GM12878 (cell line): ENCODE data around the gene RARA. TPM values are rescaled to one million over a fixed set of nuclear protein-coding genes. Genes with fewer than 3 reads are reported as not detected.

Experiments
- ATAC-seq: fragments of 200-7000 bp; cut with Tn5 transposase; 3 replicates; pipeline ENCODE4 v1.9.1; 2020; ENCODE audit warnings: mild to moderate bottlenecking, moderate library complexity
- BruUV-seq: library from RNA; stranded (reverse); fragments of 400-500 nt; replicated peaks from 2 replicates; lab custom pipeline; 2021; lab: Mats Ljungman, UMichigan
- CTCF ChIA-PET: fragments of 300-600 bp; sonication (Branson Sonifier 250); formaldehyde crosslinking; extraction: SDS; loops from one replicate; lab custom pipeline; 2021; ENCODE audit warnings: inconsistent platforms; lab: Yijun Ruan, JAX
- POLR2A ChIA-PET: fragments of 350-600 bp; formaldehyde crosslinking; extraction: SDS; loops from one replicate; lab custom pipeline; 2021; ENCODE audit warnings: inconsistent platforms; lab: Charles Lee
- RAD21 ChIA-PET: fragments of 300-600 bp; sonication (Branson Sonifier 250); formaldehyde crosslinking; loops from one replicate; lab custom pipeline; 2023; ENCODE audit warnings: antibody characterized with exemption; ENCODE audit not compliant: unreplicated experiment; lab: Charles Lee
- SMC1A ChIA-PET: fragments of 300-600 bp; sonication (Branson Sonifier 250); formaldehyde crosslinking; loops from one replicate; lab custom pipeline; 2023; ENCODE audit not compliant: unreplicated experiment, uncharacterized antibody; lab: Charles Lee
- DNase-seq: peaks from one replicate; pipeline ENCODE4 v3.0.0-alpha.2; 2011; ENCODE audit warnings: low read depth, low spot score
- FAIRE-seq: peaks from 3 replicates; lab custom pipeline; 2011; peaks lifted over from hg19 to GRCh38; lab: Jason Lieb, UNC
- H2AFZ ChIP-seq: 2 replicates; pipeline ENCODE4 v1.6.0; 2011; ENCODE audit warnings: low read depth, low read length, control low read depth; ENCODE audit not compliant: control insufficient read depth
- H3K27ac ChIP-seq: 2 replicates; pipeline ENCODE4 v1.5.1; 2011; ENCODE audit warnings: control low read depth; ENCODE audit not compliant: control insufficient read depth, insufficient read depth
- H3K27me3 ChIP-seq, 2 experiments: replicated peaks in 1 of 2; 2 replicates each; pipeline versions ENCODE4 v1.6.0 to v1.6.1; 2011; ENCODE audit warnings: low read length in 1 of 2; ENCODE audit not compliant: control insufficient read depth in 2 of 2, insufficient read depth in 2 of 2
- H3K36me3 ChIP-seq, 2 experiments: 2 replicates each; pipeline ENCODE4 v1.5.1; 2011; ENCODE audit warnings: low read length in 1 of 2; ENCODE audit not compliant: control insufficient read depth in 2 of 2, insufficient read depth in 2 of 2
- H3K4me1 ChIP-seq: 2 replicates; pipeline ENCODE4 v1.6.1; 2011; ENCODE audit warnings: mild to moderate bottlenecking, low read length, moderate library complexity, mixed read lengths; ENCODE audit not compliant: control insufficient read depth, insufficient read depth
- H3K4me2 ChIP-seq: 2 replicates; pipeline ENCODE4 v1.6.0; 2011; ENCODE audit warnings: control low read depth; ENCODE audit not compliant: control insufficient read depth, insufficient read depth
- H3K4me3 ChIP-seq: fragments of 200-600 bp; sonication (generic); 2 replicates; pipeline ENCODE4 v1.5.1; 2016
- H3K79me2 ChIP-seq: 2 replicates; pipeline ENCODE4 v1.6.0; 2011; ENCODE audit warnings: low read length; ENCODE audit not compliant: control insufficient read depth, insufficient read depth
- H3K9ac ChIP-seq: 2 replicates; pipeline ENCODE4 v1.8.0; 2011; ENCODE audit warnings: low read length, control low read depth, mixed read lengths; ENCODE audit not compliant: control insufficient read depth, insufficient read depth
- H3K9me3 ChIP-seq: replicated peaks from 3 replicates; pipeline ENCODE4 v1.5.1; 2011; ENCODE audit warnings: mild to moderate bottlenecking, low read length; ENCODE audit not compliant: control insufficient read depth, insufficient read depth
- H4K20me1 ChIP-seq: 2 replicates; pipeline ENCODE4 v1.6.0; 2011; ENCODE audit not compliant: control insufficient read depth, insufficient read depth
- ASH2L ChIP-seq: fragments of 300-600, 200-600 bp; sonication (generic); IDR thresholded peaks from 2 replicates; pipeline ENCODE4 v1.6.1; 2017; ENCODE audit warnings: low read depth, mild to moderate bottlenecking, borderline replicate concordance
- CEBPB ChIP-seq, 2 experiments: fragments of 150-350 bp in 1 of 2; IDR thresholded peaks; 2 replicates each; pipeline ENCODE4 v1.6.1; 2012 to 2014; ENCODE audit warnings: low read depth in 2 of 2, low read length in 2 of 2, borderline replicate concordance in 1 of 2, inconsistent platforms in 1 of 2
- DPF2 ChIP-seq: fragments of 450-650 bp; IDR thresholded peaks from 2 replicates; pipeline ENCODE4 v1.6.1; 2017; ENCODE audit warnings: mild to moderate bottlenecking
- MTA3 ChIP-seq: IDR thresholded peaks from 2 replicates; pipeline ENCODE4 v1.6.1; 2012; ENCODE audit warnings: low read length, inconsistent platforms, borderline replicate concordance
- RAD51 ChIP-seq: fragments of 450-650 bp; IDR thresholded peaks from 2 replicates; pipeline ENCODE4 v1.6.1; 2016; ENCODE audit warnings: moderate library complexity, mild to moderate bottlenecking, inconsistent platforms
- RFX5 ChIP-seq: IDR thresholded peaks from 2 replicates; pipeline ENCODE4 v1.6.1; 2011; ENCODE audit warnings: low read depth, low read length, improper control_type of control experiment
- SIN3A ChIP-seq: IDR thresholded peaks from 2 replicates; pipeline ENCODE4 v1.6.1; 2012; ENCODE audit warnings: low read depth, low read length, improper control_type of control experiment
- SIX5 ChIP-seq: IDR thresholded peaks from 2 replicates; pipeline ENCODE4 v1.6.1; 2011; ENCODE audit warnings: mild to moderate bottlenecking, low read depth, low read length, moderate library complexity; ENCODE audit not compliant: severe bottlenecking
- STAT1 ChIP-seq: fragments of 450-650 bp; conservative IDR thresholded peaks from 2 replicates; pipeline ENCODE4 v1.6.1; 2014; ENCODE audit warnings: antibody characterized with exemption, mild to moderate bottlenecking
- TCF3 ChIP-seq: IDR thresholded peaks from 2 replicates; pipeline ENCODE4 v1.6.1; 2012; ENCODE audit warnings: low read depth, mild to moderate bottlenecking, low read length, borderline replicate concordance; ENCODE audit not compliant: insufficient read depth
- YBX1 ChIP-seq: fragments of 450-650 bp; IDR thresholded peaks from 2 replicates; pipeline ENCODE4 v1.6.1; 2016; ENCODE audit warnings: antibody characterized with exemption
- ZSCAN29 ChIP-seq: fragments of 450-650 bp; IDR thresholded peaks from 2 replicates; pipeline ENCODE4 v1.6.1; 2017; ENCODE audit warnings: mild to moderate bottlenecking, moderate library complexity
- WGBS: methylation state at CpG from one replicate; pipeline ENCODE4 v1.1.6; 2016; ENCODE audit warnings: low lambda C conversion rate; ENCODE audit not compliant: insufficient replicate concordance, insufficient coverage; ENCODE audit errors: missing lambda C conversion rate; 5-methylcytosine and 5-hydroxymethylcytosine counted together
- in situ Hi-C: fragments of 300-500 bp; cut with MboI; formaldehyde crosslinking; loops from 9 replicates; pipeline ENCODE4 v1.14.3; 2018; ENCODE audit warnings: mixed read lengths
- intact Hi-C: fragments of 100-400 bp; cut with micrococcal nuclease; formaldehyde crosslinking; loops from one replicate; pipeline ENCODE4 v1.14.2; 2022; ENCODE audit not compliant: unreplicated experiment
- polyA plus RNA-seq, 11 experiments: library from polyadenylated mRNA; depleted of rRNA in 4 of 11; unstranded in 6 of 11; stranded (reverse) in 5 of 11; fragments of >200 nt; fragmentation: Nextera tagmentation in 4 of 11; fragmentation: Illumina TruSeq in 1 of 11; extraction: Ambion mirVana in 4 of 11; extraction: Trizol in 1 of 11; gene quantifications; 1 replicate in 1 of 11; 2 replicates in 10 of 11; pipeline versions ENCODE4 v1.2.1 to v1.2.3, GENCODE V29; 2011 to 2016; ENCODE audit warnings: inconsistent platforms in 2 of 11, missing spikeins in 2 of 11, low read depth in 1 of 11
- total RNA-seq, 4 experiments: library from RNA; depleted of rRNA in 3 of 4; stranded (reverse); fragments of >200 nt in 3 of 4; fragmentation: Illumina TruSeq in 1 of 4; extraction: Trizol in 1 of 4; gene quantifications; 2 replicates each; pipeline versions ENCODE4 v1.2.1 to v1.2.3, GENCODE V29; 2013 to 2021
- TF ChIP-seq, protein P1 (sequence below): fragments of 450-650 bp; formaldehyde crosslinking; IDR thresholded peaks from 2 replicates; pipeline ENCODE4 v1.4.0; 2022; ENCODE audit warnings: mild to moderate bottlenecking, moderate library complexity
- TF ChIP-seq, protein P2 (sequence below): IDR thresholded peaks from 2 replicates; pipeline ENCODE4 v1.6.1; 2012; ENCODE audit warnings: low read depth, low read length, improper control_type of control experiment
- TF ChIP-seq, protein P3 (sequence below): fragments of 450-650 bp; IDR thresholded peaks from 2 replicates; pipeline ENCODE4 v1.6.1; 2017; ENCODE audit warnings: mild to moderate bottlenecking, moderate library complexity

The RARA gene
- total and polyA plus RNA-seq, 10 of the 15 experiments (the other 5 are each of a cell fraction or from before 2014, with no cell fraction given): 0.13 to 33.6 (median 13.6) TPM

DNA sequence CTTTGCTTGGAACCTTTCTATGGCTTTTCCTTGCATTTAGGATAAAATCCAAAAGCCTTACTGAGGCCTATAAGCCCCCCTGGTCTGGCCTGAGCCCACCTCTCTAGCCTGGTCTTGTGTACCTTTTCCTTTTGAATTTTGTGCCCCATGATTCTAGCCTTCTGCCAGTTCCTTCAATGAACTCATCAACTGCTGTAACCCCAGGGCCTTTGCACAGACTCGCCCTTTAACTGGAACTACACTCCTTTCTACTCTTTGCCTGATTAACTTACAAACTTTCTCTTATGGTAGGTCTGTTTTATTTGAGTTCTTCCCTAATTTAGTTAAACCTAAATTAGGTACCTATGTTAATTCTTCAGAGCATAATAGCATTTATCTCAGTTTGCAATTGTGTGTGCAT is 31.3 kb downstream of the RARA start:
- CTCF ChIA-PET: interaction anchor here (0.7 to 1.4 kb wide), 6 partner anchors 14 to 227 kb away, joined by 3 to 15 read pairs (median 5); no protein-coding TSS in a partner anchor
- Histone ChIP-seq H3K27ac (no peak overlapping the region), H3K9ac (no peak overlapping the region), H2AFZ (no peak overlapping the region), H4K20me1 (no peaks in the 10 kb centered on the region; the same call in 1 of the 2 replicates), H3K27me3 (no peaks in the 10 kb centered on the region), H3K4me1 (peaks cover 50% of the 10 kb centered on the region), H3K4me3 (no peak overlapping the region), H3K36me3 (peaks cover 13 to 17% of the 10 kb centered on the region in 2 experiments), H3K4me2 (peak overlapping the region; percentile 53), H3K9me3 (no peaks in the 10 kb centered on the region), H3K79me2 (peaks cover 53% of the 10 kb centered on the region)
- POLR2A ChIA-PET: interaction anchor here (0.6 to 1.1 kb wide), 2 partner anchors 33 to 42 kb away, joined by 3 to 4 read pairs; no protein-coding TSS in a partner anchor
- SMC1A ChIA-PET: interaction anchor here (0.9 to 1.6 kb wide), 7 partner anchors 11 to 192 kb away, joined by 3 to 9 read pairs (median 4); no protein-coding TSS in a partner anchor
- RAD21 ChIA-PET: interaction anchor here (0.6 to 1.6 kb wide), 5 partner anchors 15 to 194 kb away, joined by 3 to 12 read pairs (median 5); no protein-coding TSS in a partner anchor
- intact Hi-C loops (no loop called here), in situ Hi-C loops (no loop called here)
- FAIRE-seq (no peak), ATAC-seq (no peak), DNase-seq (no peak)
- BruUV-seq: no TSS peak
- TF ChIP-seq, protein P1, sequence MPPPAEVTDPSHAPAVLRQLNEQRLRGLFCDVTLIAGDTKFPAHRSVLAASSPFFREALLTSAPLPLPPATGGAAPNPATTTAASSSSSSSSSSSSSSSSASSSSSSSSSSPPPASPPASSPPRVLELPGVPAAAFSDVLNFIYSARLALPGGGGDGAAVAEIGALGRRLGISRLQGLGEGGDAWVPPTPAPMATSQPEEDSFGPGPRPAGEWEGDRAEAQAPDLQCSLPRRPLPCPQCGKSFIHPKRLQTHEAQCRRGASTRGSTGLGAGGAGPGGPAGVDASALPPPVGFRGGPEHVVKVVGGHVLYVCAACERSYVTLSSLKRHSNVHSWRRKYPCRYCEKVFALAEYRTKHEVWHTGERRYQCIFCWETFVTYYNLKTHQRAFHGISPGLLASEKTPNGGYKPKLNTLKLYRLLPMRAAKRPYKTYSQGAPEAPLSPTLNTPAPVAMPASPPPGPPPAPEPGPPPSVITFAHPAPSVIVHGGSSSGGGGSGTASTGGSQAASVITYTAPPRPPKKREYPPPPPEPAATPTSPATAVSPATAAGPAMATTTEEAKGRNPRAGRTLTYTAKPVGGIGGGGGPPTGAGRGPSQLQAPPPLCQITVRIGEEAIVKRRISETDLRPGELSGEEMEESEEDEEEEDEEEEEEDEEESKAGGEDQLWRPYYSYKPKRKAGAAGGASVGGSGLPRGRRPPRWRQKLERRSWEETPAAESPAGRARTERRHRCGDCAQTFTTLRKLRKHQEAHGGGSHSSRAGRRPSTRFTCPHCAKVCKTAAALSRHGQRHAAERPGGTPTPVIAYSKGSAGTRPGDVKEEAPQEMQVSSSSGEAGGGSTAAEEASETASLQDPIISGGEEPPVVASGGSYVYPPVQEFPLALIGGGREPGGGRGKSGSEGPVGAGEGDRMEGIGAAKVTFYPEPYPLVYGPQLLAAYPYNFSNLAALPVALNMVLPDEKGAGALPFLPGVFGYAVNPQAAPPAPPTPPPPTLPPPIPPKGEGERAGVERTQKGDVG: no peak
- TF ChIP-seq STAT1: no peak
- no peak for TF ChIP-seq MTA3
- no peak for TF ChIP-seq DPF2
- no peak for TF ChIP-seq TCF3
- no peak for TF ChIP-seq SIN3A
- TF ChIP-seq, protein P2, sequence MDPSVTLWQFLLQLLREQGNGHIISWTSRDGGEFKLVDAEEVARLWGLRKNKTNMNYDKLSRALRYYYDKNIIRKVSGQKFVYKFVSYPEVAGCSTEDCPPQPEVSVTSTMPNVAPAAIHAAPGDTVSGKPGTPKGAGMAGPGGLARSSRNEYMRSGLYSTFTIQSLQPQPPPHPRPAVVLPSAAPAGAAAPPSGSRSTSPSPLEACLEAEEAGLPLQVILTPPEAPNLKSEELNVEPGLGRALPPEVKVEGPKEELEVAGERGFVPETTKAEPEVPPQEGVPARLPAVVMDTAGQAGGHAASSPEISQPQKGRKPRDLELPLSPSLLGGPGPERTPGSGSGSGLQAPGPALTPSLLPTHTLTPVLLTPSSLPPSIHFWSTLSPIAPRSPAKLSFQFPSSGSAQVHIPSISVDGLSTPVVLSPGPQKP: no peak
- TF ChIP-seq RAD51: no peak
- TF ChIP-seq ASH2L: no peak
- TF ChIP-seq, protein P3, sequence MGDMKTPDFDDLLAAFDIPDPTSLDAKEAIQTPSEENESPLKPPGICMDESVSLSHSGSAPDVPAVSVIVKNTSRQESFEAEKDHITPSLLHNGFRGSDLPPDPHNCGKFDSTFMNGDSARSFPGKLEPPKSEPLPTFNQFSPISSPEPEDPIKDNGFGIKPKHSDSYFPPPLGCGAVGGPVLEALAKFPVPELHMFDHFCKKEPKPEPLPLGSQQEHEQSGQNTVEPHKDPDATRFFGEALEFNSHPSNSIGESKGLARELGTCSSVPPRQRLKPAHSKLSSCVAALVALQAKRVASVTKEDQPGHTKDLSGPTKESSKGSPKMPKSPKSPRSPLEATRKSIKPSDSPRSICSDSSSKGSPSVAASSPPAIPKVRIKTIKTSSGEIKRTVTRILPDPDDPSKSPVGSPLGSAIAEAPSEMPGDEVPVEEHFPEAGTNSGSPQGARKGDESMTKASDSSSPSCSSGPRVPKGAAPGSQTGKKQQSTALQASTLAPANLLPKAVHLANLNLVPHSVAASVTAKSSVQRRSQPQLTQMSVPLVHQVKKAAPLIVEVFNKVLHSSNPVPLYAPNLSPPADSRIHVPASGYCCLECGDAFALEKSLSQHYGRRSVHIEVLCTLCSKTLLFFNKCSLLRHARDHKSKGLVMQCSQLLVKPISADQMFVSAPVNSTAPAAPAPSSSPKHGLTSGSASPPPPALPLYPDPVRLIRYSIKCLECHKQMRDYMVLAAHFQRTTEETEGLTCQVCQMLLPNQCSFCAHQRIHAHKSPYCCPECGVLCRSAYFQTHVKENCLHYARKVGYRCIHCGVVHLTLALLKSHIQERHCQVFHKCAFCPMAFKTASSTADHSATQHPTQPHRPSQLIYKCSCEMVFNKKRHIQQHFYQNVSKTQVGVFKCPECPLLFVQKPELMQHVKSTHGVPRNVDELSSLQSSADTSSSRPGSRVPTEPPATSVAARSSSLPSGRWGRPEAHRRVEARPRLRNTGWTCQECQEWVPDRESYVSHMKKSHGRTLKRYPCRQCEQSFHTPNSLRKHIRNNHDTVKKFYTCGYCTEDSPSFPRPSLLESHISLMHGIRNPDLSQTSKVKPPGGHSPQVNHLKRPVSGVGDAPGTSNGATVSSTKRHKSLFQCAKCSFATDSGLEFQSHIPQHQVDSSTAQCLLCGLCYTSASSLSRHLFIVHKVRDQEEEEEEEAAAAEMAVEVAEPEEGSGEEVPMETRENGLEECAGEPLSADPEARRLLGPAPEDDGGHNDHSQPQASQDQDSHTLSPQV: no peak
- no peak for TF ChIP-seq YBX1
- TF ChIP-seq CEBPB (IDR thresholded peaks at IDR 0.05; ENCODE audit: borderline replicate concordance in 1 of 2, low read depth in 2 of 2, low read length in 2 of 2): no peak
- no peak for TF ChIP-seq ZSCAN29
- no peak for TF ChIP-seq RFX5
- TF ChIP-seq SIX5: no peak
- WGBS: 100% methylated on average over 1 of the region's 1 CpG
